ENCODE results near the gene ARMC9. TPM values are rescaled to one million over a fixed set of nuclear protein-coding genes. Genes with fewer than 3 reads are reported as not detected.
A peak's percentile ranks its signal among the peaks of the same experiment; 100 is the strongest.

Gene ARMC9
- total RNA-seq, 6 donors from 2014 or later, result 26.7 to 145 (median 61.0) TPM

- no peaks in the 10 kb centered on the region for H3K9me3 ChIP-seq
- no peak for DNase-seq
- H3K27ac ChIP-seq, result no peak overlapping the region
- no peaks in the 10 kb centered on the region for H3K27me3 ChIP-seq
- no peak overlapping the region for H3K4me3 ChIP-seq
- no peaks in the 10 kb centered on the region for H3K36me3 ChIP-seq
- 88 to 96% methylated on average over 5 of the region's 5 CpGs for WGBS, 2 donors
- ATAC-seq (ENCODE audit: low FRiP score in 2 of 2), result no peak
- TF ChIP-seq EP300 (IDR thresholded peaks at IDR 0.05) (no peak), POLR2A (IDR thresholded peaks at IDR 0.05) (no peak), POLR2AphosphoS5 (IDR thresholded peaks at IDR 0.05) (no peak)
- TF ChIP-seq, protein P1, sequence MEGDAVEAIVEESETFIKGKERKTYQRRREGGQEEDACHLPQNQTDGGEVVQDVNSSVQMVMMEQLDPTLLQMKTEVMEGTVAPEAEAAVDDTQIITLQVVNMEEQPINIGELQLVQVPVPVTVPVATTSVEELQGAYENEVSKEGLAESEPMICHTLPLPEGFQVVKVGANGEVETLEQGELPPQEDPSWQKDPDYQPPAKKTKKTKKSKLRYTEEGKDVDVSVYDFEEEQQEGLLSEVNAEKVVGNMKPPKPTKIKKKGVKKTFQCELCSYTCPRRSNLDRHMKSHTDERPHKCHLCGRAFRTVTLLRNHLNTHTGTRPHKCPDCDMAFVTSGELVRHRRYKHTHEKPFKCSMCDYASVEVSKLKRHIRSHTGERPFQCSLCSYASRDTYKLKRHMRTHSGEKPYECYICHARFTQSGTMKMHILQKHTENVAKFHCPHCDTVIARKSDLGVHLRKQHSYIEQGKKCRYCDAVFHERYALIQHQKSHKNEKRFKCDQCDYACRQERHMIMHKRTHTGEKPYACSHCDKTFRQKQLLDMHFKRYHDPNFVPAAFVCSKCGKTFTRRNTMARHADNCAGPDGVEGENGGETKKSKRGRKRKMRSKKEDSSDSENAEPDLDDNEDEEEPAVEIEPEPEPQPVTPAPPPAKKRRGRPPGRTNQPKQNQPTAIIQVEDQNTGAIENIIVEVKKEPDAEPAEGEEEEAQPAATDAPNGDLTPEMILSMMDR (IDR thresholded peaks at IDR 0.05), result no peak
- peaks cover 0 to 16% (median 11%) of the 10 kb centered on the region in 4 donors for H3K4me1 ChIP-seq
These were observed 153.2 kb downstream of the ARMC9 start for GRCh38 chr2:231351648-231352047.

- TF ChIP-seq POLR2AphosphoS5 (IDR thresholded peaks at IDR 0.05), result no peak
- Histone ChIP-seq H3K9me3 (no peaks in the 10 kb centered on the region), H3K27me3 (no peaks in the 10 kb centered on the region), H3K36me3 (no peaks in the 10 kb centered on the region), H3K4me3 (no peak overlapping the region), H3K4me1 (peaks cover 0 to 8% (median 3%) of the 10 kb centered on the region in 4 donors), H3K27ac (no peak overlapping the region)
- DNase-seq (peak in 1 of 2 donors; percentile 8), ATAC-seq (ENCODE audit: low FRiP score in 2 of 2) (no peak)
- 93 to 98% methylated on average over 3 to 5 of the region's 6 CpGs for WGBS, 2 donors
These were observed 155.0 kb downstream of the ARMC9 start for GRCh38 chr2:231353469-231353868.

- ATAC-seq (ENCODE audit: low FRiP score in 2 of 2) (peak; percentile 3 to 9), DNase-seq (peak in 1 of 2 donors; percentile 64)
- TF ChIP-seq EP300 (IDR thresholded peaks at IDR 0.05) (no peak), POLR2AphosphoS5 (IDR thresholded peaks at IDR 0.05) (no peak), POLR2A (IDR thresholded peaks at IDR 0.05) (no peak)
- TF ChIP-seq, protein P1 (IDR thresholded peaks at IDR 0.05), result no peak
- Histone ChIP-seq H3K36me3 (peaks cover 0 to 4% (median under 1%) of the 10 kb centered on the region in 4 donors), H3K9me3 (no peaks in the 10 kb centered on the region), H3K27me3 (no peaks in the 10 kb centered on the region), H3K4me3 (no peak overlapping the region), H3K27ac (no peak overlapping the region), H3K4me1 (no peaks in the 10 kb centered on the region)
- WGBS, 2 donors, result 81% methylated on average over 18 to 27 of the region's 28 CpGs
These were observed 157.4 kb downstream of the ARMC9 start for GRCh38 chr2:231355508-231356465.

GRCh38 chr2:231356466-231356844 is 158.0 kb downstream of the ARMC9 start:
- no peaks in the 10 kb centered on the region for H3K9me3 ChIP-seq
- DNase-seq, result no peak
- H3K4me1 ChIP-seq, result no peaks in the 10 kb centered on the region
- peaks cover 0 to 7% (median 2%) of the 10 kb centered on the region in 4 donors for H3K36me3 ChIP-seq
- H3K27me3 ChIP-seq, result no peaks in the 10 kb centered on the region
- no peak overlapping the region for H3K27ac ChIP-seq
- no peak for TF ChIP-seq EP300 (IDR thresholded peaks at IDR 0.05)
- TF ChIP-seq POLR2AphosphoS5 (IDR thresholded peaks at IDR 0.05), result no peak
- TF ChIP-seq POLR2A (IDR thresholded peaks at IDR 0.05), result no peak
- WGBS, 2 donors, result 76 to 84% methylated on average over 4 to 5 of the region's 5 CpGs
- no peak overlapping the region for H3K4me3 ChIP-seq
- ATAC-seq (ENCODE audit: low FRiP score in 2 of 2), result no peak

- no peak for TF ChIP-seq EP300 (IDR thresholded peaks at IDR 0.05)
- TF ChIP-seq, protein P1 (IDR thresholded peaks at IDR 0.05), result no peak
- TF ChIP-seq POLR2AphosphoS5 (IDR thresholded peaks at IDR 0.05), result no peak
- TF ChIP-seq POLR2A (IDR thresholded peaks at IDR 0.05), result no peak
These were observed 158.6 kb downstream of the ARMC9 start for GRCh38 chr2:231357048-231357447.

More at GRCh38 chr2:231357048-231357447, 158.6 kb downstream of the ARMC9 start:
- Histone ChIP-seq H3K9me3 (no peaks in the 10 kb centered on the region), H3K27ac (no peak overlapping the region), H3K36me3 (peaks cover 0 to 11% (median 3%) of the 10 kb centered on the region in 4 donors), H3K4me3 (no peak overlapping the region), H3K4me1 (no peaks in the 10 kb centered on the region), H3K27me3 (no peaks in the 10 kb centered on the region)
- no peak for ATAC-seq (ENCODE audit: low FRiP score in 2 of 2)
- WGBS, 2 donors, result 94 to 95% methylated on average over 3 to 7 of the region's 7 CpGs
- no peak for DNase-seq

Measured in upper lobe of left lung (tissue), 6 donors.